Aorta (tissue), 5 donors: ENCODE data around the gene OR10J1. TPM values are rescaled to one million over a fixed set of nuclear protein-coding genes. Genes with fewer than 3 reads are reported as not detected.
"Not testable (repeated sequence)": the region's sequence is repeated elsewhere in the genome, so short reads cannot be mapped to it uniquely, and the experiment has no call there.

Experiments
- ATAC-seq: fragments of 200-7000 bp; cut with Tn5 transposase; one replicate; pipeline ENCODE4 v1.9.1; 2022; ENCODE audit warnings: moderate library complexity; ENCODE audit not compliant: low FRiP score
- DNase-seq, 2 donors: peaks; one replicate each; pipeline ENCODE4 v3.0.0-alpha.2; 2020
- H3K27ac ChIP-seq, 2 donors: one replicate each; pipeline ENCODE4 v1.5.1; 2013; ENCODE audit warnings: low read length in 2 of 2, mild to moderate bottlenecking in 2 of 2, moderate library complexity in 2 of 2, control low read depth in 1 of 2, inconsistent platforms in 1 of 2, low read depth in 1 of 2
- H3K27me3 ChIP-seq, 2 donors: one replicate each; pipeline ENCODE4 v1.6.1; 2013; ENCODE audit warnings: control low read depth in 1 of 2, low read length in 1 of 2, mild to moderate bottlenecking in 1 of 2, moderate library complexity in 1 of 2; ENCODE audit not compliant: insufficient read depth in 2 of 2, control insufficient read depth in 1 of 2
- H3K36me3 ChIP-seq, 2 donors: one replicate each; pipeline ENCODE4 v1.6.1; 2013; ENCODE audit warnings: control low read depth in 1 of 2, low read length in 1 of 2, mild to moderate bottlenecking in 1 of 2; ENCODE audit not compliant: insufficient read depth in 2 of 2, control insufficient read depth in 1 of 2
- H3K4me1 ChIP-seq, 2 donors: one replicate each; pipeline ENCODE4 v1.6.1; 2013; ENCODE audit warnings: low read length in 2 of 2, control low read depth in 1 of 2, mild to moderate bottlenecking in 1 of 2, moderate library complexity in 1 of 2; ENCODE audit not compliant: insufficient read depth in 2 of 2, control insufficient read depth in 1 of 2
- H3K4me3 ChIP-seq, 2 donors: one replicate each; pipeline ENCODE4 v1.5.1; 2013; ENCODE audit warnings: low read length in 2 of 2, control low read depth in 1 of 2, mild to moderate bottlenecking in 1 of 2
- H3K9me3 ChIP-seq: one replicate; pipeline ENCODE4 v1.6.1; 2013; ENCODE audit warnings: mild to moderate bottlenecking, low read length; ENCODE audit not compliant: control insufficient read depth
- WGBS, 2 donors: extraction: QIAGEN DNeasy Blood & Tissue Kit; methylation state at CpG; one replicate each; pipeline ENCODE4 v1.1.7; 2013; 5-methylcytosine and 5-hydroxymethylcytosine counted together
- intact Hi-C, 2 donors: fragments of 100-400 bp; cut with DNase I; formaldehyde crosslinking; loops; one replicate each; pipeline versions ENCODE4 v1.14.2 to v1.15.0; 2022
- polyA plus RNA-seq, 2 donors: library from polyadenylated mRNA; stranded (reverse); fragments of 200-250 nt; gene quantifications; one replicate each; pipeline ENCODE4 v1.2.3, GENCODE V29; 2013
- total RNA-seq, 2 donors: library from RNA; stranded (reverse); fragmentation: NEBNext Ultra II Directional; extraction: Animal tissue kit (Norgen Biotek cat#: 25700); gene quantifications; one replicate each; pipeline ENCODE4 v1.2.1, GENCODE V29; 2021
- donor health status: healthy with polysubstance abuse.
- donor health status: Bipolar disorder and iron deficiency.
- donor health status: DM: no; HTN: no; CAD: no.
- donor health status: DM: no; HTN: no; CAD: no.
- donor health status: DM: yes; HTN: yes; CAD: no.

The OR10J1 gene
- total and polyA plus RNA-seq, 4 donors, result not detected

GRCh38 chr1:159436469-159436868 is 3.1 kb upstream of the OR10J1 start:
- intact Hi-C loops, result no loop called here
- H3K27me3 ChIP-seq, result no peaks in the 10 kb centered on the region
- no peak overlapping the region for H3K4me3 ChIP-seq
- no peak for DNase-seq
- peaks cover 1% of the 10 kb centered on the region for H3K9me3 ChIP-seq
- no peak overlapping the region for H3K27ac ChIP-seq
- no peak for ATAC-seq
- 72 to 82% methylated on average over 4 of the region's 4 CpGs for WGBS, 2 donors
- no peaks in the 10 kb centered on the region for H3K36me3 ChIP-seq
- no peaks in the 10 kb centered on the region for H3K4me1 ChIP-seq

DNA sequence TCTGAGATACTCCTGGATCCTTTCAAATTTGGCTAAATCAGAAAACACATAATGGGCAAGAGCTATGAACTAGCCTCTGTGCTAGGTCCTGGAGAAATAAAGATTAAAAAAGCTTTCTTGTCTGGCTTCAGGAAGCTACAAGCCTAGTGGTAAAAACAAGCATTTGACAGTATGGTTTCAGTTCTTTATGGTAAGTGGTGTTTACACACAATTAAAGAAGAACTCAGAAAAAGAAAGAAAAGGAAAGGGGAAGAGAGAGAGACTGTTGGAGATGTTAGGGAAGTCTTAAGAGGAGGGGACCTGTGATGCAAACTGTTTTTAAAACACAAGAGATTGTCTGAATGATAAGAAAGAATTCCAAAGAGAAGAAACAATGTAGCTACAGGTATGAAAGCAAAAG is 1.8 kb downstream of the OR10J1 start:
- DNase-seq, result no peak
- intact Hi-C loops, result no loop called here
- ATAC-seq, result no peak
- H3K27me3 ChIP-seq, result no peaks in the 10 kb centered on the region
- H3K27ac ChIP-seq, result no peak overlapping the region
- no peaks in the 10 kb centered on the region for H3K4me1 ChIP-seq
- peaks cover 1% of the 10 kb centered on the region for H3K9me3 ChIP-seq
- H3K4me3 ChIP-seq, result no peak overlapping the region
- H3K36me3 ChIP-seq, result no peaks in the 10 kb centered on the region

DNA sequence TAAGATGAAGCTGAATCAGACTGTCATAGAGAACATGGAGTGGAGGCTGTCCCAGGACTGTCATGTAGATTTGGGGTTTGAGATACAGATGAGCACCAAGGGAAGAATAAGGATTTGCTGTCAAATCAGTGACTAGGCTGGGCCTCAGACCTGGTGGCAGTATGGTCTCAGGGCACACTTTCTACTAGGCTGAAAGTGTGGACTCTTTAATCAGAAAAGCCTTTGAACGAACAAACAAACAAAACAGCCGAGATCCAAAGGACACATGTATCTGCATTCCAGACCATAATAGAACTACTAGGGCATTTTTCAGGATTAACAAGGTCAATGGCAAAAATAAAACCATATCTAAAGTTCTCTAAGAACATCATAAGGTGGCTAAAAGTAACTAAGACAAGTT is 2.9 kb downstream of the OR10J1 start:
- no peaks in the 10 kb centered on the region for H3K4me1 ChIP-seq
- H3K36me3 ChIP-seq, result no peaks in the 10 kb centered on the region
- no peak for ATAC-seq
- 28 to 42% methylated on average over 2 of the region's 2 CpGs for WGBS, 2 donors
- intact Hi-C loops, result no loop called here
- H3K27me3 ChIP-seq, result no peaks in the 10 kb centered on the region
- H3K9me3 ChIP-seq, result peaks cover 1% of the 10 kb centered on the region
- H3K27ac ChIP-seq, result no peak overlapping the region
- H3K4me3 ChIP-seq, result no peak overlapping the region
- DNase-seq, result no peak

DNA sequence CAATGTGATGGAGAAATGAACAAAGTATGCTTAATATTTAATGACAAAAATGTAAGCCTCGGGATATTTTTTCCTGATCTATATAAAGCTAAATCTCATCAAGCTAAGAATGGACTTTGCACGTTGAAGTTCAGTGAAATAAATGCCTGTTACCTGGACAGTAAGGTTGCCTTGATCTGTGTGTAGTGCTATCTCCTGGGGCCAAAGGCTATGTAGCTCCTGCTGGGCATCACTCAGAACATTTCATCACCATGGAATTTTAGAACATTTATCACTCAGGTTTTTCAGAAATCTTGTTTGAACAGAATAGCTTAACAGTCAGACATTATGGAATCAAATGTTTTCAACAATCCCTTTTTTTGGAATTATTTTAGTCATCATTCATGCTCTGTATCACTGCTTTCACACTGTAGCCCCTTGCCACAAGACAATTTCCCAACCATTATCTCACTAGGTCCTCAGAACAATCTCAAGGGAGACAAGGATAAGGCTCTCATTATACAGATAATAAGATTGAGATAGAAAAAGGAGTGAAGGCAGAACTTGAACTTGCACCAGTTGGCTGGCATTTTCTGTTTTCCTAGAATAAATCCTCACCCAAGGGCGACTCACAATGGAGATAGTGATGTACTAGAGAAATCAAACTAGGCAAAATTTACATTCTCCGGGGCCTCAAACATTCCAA is 3.7 kb downstream of the OR10J1 start:
- Histone ChIP-seq H3K36me3 (no peaks in the 10 kb centered on the region), H3K4me3 (no peak overlapping the region), H3K27me3 (no peaks in the 10 kb centered on the region), H3K9me3 (peaks cover 1% of the 10 kb centered on the region), H3K27ac (no peak overlapping the region), H3K4me1 (no peaks in the 10 kb centered on the region)
- 55 to 63% methylated on average over 4 of the region's 4 CpGs for WGBS, 2 donors
- intact Hi-C loops, result no loop called here
- DNase-seq, result no peak
- no peak for ATAC-seq

GRCh38 chr1:159444511-159444910 is 5.0 kb downstream of the OR10J1 start:
- ATAC-seq (no peak), DNase-seq (no peak)
- H3K9me3 ChIP-seq, result peaks cover 1% of the 10 kb centered on the region
- intact Hi-C loops, result no loop called here
- no peak overlapping the region for H3K27ac ChIP-seq
- H3K36me3 ChIP-seq, result no peaks in the 10 kb centered on the region
- no peaks in the 10 kb centered on the region for H3K4me1 ChIP-seq
- H3K4me3 ChIP-seq, result no peak overlapping the region
- H3K27me3 ChIP-seq, result no peaks in the 10 kb centered on the region

GRCh38 chr1:159448181-159448580 is 8.7 kb downstream of the OR10J1 start:
- DNase-seq (no peak), ATAC-seq (no peak)
- Histone ChIP-seq H3K36me3 (no peaks in the 10 kb centered on the region), H3K4me1 (no peaks in the 10 kb centered on the region), H3K27ac (no peak overlapping the region), H3K27me3 (no peaks in the 10 kb centered on the region), H3K4me3 (no peak overlapping the region), H3K9me3 (no peaks in the 10 kb centered on the region)
- intact Hi-C loops, result no loop called here
- WGBS, 2 donors, result 28 to 35% methylated on average over 1 of the region's 1 CpG

DNA sequence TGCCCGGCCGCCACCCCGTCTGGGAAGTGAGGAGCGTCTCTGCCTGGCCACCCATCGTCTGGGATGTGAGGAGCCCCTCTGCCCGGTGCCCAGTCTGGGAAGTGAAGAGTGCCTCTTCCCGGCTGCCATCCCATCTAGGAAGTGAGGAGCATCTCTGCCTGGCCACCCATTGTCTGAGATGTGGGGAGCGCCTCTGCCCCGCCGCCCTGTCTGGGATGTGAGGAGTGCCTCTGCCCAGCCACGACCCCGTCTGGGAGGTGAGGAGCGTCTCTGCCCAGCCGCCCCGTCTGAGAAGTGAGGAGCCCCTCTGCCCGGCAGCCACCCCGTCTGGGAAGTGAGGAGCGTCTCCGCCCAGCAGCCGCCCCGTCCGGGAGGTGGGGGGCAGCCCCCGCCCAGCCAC is 10.1 kb downstream of the OR10J1 start:
- H3K27me3 ChIP-seq, DNase-seq, H3K9me3 ChIP-seq, H3K27ac ChIP-seq, H3K4me3 ChIP-seq, intact Hi-C loops, H3K4me1 ChIP-seq, ATAC-seq, H3K36me3 ChIP-seq: not testable (repeated sequence)
- WGBS, 2 donors, result 90 to 91% methylated on average over 5 to 23 of the region's 23 CpGs

GRCh38 chr1:159459551-159459950 is 20.0 kb downstream of the OR10J1 start:
- ATAC-seq (no peak), DNase-seq (no peak)
- Histone ChIP-seq H3K9me3 (peaks cover 2% of the 10 kb centered on the region), H3K4me3 (no peak overlapping the region), H3K27me3 (no peaks in the 10 kb centered on the region), H3K36me3 (no peaks in the 10 kb centered on the region), H3K4me1 (no peaks in the 10 kb centered on the region), H3K27ac (no peak overlapping the region)
- WGBS, 2 donors, result 65 to 68% methylated on average over 2 of the region's 2 CpGs
- intact Hi-C loops, result no loop called here

DNA sequence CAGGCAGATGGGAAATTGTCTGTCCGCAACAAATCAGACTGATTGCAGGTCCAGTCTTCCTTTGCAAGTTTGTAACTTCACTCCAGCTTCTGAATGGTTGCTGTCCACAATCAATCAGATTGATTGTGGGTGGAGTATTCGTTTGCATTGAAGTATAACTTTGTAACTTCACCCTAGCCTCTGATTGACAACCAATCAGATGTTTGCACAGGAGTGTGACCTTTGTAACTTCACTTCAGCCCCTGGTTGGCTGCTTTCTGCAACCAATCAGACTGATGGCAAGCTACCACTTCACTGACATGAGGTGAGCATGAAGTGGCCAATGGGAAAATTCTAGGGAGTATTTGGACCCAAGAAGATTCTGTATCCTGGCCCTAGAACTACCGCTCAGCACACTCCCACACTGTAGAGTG is 25.7 kb downstream of the OR10J1 start:
- Histone ChIP-seq H3K4me3 (no peak overlapping the region), H3K27ac (no peak overlapping the region), H3K4me1 (no peaks in the 10 kb centered on the region), H3K27me3 (no peaks in the 10 kb centered on the region), H3K36me3 (no peaks in the 10 kb centered on the region), H3K9me3 (peaks cover 2% of the 10 kb centered on the region)
- intact Hi-C loops, result no loop called here
- ATAC-seq (no peak), DNase-seq (no peak)
- WGBS, 2 donors, result 71 to 75% methylated on average over 3 of the region's 3 CpGs
